GM21723 (cell line): ENCODE measurements around the gene CDKAL1.
"Not testable (repeated sequence)": the region's sequence is repeated elsewhere in the genome, so short reads cannot be mapped to it uniquely, and the experiment has no call there.

ENCODE experiments used
- ATAC-seq: cut with Tn5 transposase; IDR thresholded peaks from one replicate; pipeline ENCODE4 v1.9.1; 2021; ENCODE audit warnings: mild to moderate bottlenecking, moderate library complexity; ENCODE audit not compliant: unreplicated experiment

Gene CDKAL1

DNA sequence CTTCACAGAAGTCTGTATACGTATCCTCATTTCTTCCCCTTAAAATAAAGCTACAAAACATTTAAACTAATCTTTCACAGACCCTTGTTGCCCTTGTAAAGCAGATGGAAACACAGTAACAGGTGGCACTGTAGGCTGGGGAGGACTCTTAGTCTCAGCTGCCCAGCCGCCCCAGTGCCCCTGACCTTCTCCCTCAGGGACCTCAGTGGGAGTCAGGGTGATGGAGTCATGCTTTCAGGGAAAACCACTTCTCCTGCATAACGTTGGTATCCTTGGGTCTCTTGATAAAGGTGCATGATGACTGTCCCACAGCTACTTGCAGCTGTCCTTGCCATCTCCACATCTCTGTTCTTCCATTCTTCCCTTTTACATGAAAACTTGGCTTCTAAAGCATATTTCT lies 198.6 kb downstream of the CDKAL1 start:
- no peak for ATAC-seq

DNA sequence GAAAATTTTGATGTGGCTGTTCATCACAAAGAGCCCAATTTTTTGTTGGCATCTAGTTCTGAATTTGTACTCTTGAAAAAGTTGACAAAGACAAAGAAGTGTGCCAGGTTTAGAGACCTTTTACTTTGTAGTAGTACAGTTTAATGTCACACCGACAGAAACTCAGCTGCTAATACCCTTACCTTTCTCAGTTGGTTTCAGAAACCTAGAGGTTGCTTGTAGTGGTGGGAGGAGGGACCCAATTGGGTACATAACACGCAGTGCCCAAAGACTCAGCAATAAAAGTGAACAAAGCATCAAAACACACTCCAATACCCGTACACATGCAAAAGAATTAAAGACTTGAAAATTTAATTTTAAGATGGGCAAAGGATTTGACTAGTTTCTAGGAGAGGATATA lies 203.7 kb downstream of the CDKAL1 start:
- ATAC-seq: no peak

DNA sequence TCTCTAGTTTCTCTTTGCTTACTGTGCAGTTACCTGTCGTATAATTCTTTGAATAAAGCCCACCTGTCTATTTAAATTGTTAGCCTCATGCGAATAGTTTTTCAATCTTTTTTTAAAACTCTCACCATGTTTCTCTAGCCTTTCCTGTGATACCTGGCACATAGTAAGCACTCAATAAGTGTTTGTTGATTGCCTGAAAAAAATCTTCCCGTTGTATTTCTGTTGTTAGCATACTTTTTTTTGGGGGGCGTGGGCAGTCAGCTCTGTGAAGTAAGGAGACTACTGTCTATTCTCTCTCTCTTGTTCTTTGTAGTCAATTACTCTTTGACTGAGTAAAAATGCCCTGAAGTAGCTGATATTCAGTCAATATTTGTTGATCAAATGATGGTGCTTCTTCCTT lies 205.8 kb downstream of the CDKAL1 start:
- ATAC-seq: no peak

DNA sequence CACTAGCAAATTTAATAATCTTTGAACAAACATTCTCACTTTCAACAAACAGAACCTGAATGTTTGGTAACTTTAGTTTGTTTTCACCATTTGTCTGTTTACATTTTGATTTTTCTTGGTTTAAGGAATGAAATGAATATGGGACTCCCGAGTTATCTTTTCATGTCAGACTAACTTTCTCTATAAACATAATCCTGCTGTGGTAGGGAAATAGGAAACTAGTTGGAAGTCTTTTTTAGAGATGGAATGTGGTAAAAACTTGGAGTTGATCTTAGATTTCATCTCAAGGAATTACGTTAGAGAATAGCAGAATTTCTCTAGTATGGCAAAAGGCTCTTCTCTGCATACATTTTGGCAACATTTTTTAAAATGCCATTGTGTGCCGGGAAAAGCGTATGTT lies 206.5 kb downstream of the CDKAL1 start:
- ATAC-seq: no peak

- ATAC-seq: no peak
Measured at GRCh38 chr6:20741490-20741889, 207.2 kb downstream of the CDKAL1 start.

DNA sequence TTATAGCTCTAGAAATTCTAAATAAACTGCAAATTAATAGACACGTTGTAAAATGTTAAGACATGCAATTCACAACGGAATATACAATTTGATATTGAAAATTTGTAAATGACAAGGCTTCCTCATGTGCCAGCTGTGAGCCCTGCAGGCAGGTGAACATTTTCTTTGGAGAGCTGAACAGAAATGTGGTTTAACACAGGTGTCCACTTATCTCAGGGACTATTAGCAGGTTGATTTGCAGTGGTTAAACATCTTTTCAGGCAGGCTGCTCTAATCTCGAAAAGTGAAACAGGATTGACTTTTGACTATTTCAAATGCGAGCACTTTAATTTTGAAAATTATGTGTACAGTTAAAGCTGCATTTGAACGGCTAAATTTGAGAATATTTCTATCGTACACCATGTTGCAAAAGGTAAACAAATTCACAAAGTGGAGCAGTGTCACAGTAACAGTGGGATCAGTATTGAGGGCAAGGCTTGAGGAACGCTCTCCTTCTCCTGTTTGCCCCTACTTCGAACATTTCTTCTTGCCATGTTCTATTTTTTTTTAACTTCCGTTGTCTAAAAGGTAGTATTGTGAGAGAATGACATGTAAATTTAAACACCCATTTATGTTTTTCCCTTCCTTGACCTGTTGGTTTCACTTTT lies 210.8 kb downstream of the CDKAL1 start:
- no peak for ATAC-seq

- ATAC-seq: no peak
Measured at GRCh38 chr6:20746024-20746423, 211.8 kb downstream of the CDKAL1 start.

DNA sequence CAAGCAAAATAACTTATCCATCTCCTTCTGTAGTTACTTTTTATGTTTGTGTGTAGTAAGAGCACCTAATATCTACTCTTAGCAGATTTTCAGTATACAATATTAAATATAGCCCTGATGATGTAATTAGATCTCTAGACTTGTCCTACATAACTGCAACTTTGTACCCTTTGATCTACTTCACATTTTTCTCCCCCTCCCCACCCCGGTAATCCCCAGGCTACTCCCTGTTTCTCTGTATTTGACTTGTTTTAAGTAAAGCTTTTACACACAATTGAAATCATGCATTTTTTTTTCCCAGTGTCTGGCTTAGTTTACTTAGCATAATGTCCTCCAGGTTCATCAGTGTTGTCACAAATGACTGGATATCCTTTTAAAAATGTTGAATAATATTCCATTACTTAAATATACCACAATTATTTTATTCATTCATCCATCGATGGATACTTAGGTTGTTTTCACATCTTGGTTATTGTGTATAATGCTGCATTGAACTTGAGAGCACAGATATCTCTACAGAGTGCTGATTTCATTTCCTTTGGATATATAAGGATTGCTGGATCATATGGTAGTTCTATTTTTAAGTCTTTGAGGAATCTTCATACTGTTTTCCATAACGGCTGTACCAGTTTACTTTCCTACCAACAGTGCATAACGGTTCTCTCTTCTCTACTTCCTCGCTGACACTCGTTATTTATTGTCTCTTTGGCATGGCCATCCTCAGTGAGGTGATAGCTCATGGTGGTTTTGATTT lies 212.7 kb downstream of the CDKAL1 start:
- ATAC-seq: no peak

DNA sequence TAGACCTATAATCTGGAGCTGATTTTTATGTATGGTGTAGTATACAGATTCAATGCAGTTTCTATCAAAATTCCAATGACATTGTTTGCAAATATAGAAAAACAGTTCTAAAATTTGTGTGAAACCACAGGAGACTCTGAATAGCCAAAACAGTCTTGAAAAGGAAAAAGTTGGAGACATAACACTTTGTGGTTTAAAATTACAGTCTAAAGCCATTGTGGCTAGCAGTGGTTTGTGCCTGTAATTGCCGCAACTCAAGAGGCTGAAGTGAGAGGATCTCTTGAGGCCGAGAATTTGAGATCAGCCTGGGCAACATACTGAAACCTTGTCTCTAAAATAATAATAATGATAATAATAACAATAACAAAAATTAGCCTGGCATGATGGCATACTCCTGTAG lies 213.7 kb downstream of the CDKAL1 start:
- no peak for ATAC-seq

DNA sequence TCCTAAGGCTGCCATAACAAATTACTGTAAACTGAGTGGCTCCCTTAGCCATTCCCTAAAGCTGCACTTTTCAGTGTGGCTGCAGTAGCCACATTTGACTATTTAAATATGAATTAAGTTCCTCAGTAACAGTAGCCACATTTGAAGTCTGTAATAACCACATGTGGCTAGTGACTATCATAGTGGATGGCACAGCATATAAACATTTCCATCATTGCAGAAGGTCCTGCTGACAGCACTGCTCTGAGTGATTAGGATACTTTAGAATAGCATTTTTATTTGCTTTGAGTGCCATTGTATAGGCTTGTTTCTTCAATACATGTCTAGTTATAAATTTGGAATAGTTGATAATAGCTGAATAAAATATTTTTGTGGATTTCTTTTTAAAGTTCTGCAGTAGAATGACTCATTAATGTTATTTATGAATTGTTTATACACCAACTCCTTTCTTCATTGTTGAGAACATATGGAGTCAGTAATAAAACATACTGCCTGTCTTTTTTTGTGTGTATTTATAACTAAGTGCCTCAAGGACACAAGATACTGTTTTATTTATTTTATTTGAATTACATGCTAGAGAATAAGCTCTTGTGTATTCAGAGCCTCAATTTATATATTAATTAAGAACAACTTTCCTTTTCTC lies 217.2 kb downstream of the CDKAL1 start:
- no peak for ATAC-seq

DNA sequence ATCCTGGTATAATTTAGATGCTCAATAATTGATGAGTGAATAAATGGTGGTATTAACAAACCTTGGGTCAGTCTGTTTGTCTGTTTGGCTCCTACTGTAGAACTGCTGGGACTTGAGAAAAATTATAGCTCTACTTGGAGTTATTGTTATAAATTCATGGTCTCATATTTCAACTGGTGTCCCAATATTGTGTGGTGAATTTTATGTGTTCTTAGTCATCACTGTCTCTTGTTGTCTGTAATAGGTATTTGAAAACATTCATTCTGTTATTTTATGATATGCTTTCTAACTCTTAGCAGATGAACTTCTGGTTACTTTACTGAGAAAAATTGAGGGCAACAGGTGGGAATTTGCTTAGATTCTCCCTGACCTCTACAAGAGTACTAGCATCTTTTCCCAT lies 221.4 kb downstream of the CDKAL1 start:
- ATAC-seq: no peak

- ATAC-seq: not testable (repeated sequence)
Measured at GRCh38 chr6:20756584-20757147, 222.4 kb downstream of the CDKAL1 start.

DNA sequence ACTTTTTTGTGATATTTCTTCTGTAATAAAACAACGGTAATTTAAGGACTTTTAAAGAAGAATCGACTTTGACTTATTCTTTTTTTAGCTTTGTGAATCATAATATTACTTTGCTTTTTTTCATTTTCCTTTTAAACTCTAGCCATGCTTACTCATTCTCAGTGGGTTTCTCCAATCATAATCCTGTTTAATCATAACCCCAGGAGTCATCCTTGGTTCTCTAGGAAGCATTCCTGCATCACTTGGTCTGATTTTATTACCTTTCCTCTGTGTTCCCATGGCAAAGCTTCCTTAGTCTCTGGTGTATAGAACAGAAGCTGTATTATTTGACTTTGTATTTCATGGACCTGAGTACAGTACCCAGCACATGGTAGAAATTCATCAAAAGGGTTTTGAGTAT lies 223.5 kb downstream of the CDKAL1 start:
- ATAC-seq: no peak

- no peak for ATAC-seq
Measured at GRCh38 chr6:20763296-20763695, 229.0 kb downstream of the CDKAL1 start.

- no peak for ATAC-seq
Measured at GRCh38 chr6:20769631-20770030, 235.4 kb downstream of the CDKAL1 start.

GRCh38 chr6:20770773-20771172 lies 236.5 kb downstream of the CDKAL1 start:
- ATAC-seq: no peak

GRCh38 chr6:20771409-20771808 lies 237.2 kb downstream of the CDKAL1 start:
- ATAC-seq: no peak

- no peak for ATAC-seq
Measured at GRCh38 chr6:20773822-20774221, 239.6 kb downstream of the CDKAL1 start.

DNA sequence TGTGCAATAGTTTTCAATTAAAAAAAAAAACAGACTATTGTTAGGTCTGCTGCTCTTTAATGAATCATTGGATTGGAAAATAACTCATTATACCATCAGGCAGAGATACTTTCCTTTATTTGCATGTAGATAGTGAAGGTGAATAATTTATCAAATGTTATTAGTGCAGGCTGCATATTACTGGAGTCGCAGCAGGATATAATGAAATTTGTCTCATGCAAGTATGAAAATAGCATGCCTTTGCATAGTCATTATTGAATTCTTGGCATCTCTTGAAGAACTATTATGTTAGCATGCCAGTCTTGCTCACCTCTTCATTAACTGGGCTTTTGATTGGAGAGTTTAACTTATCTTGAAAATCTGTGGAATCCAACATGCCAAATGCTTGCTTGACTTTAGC lies 241.7 kb downstream of the CDKAL1 start:
- no peak for ATAC-seq

GRCh38 chr6:20777801-20778200 lies 243.5 kb downstream of the CDKAL1 start:
- ATAC-seq: no peak

DNA sequence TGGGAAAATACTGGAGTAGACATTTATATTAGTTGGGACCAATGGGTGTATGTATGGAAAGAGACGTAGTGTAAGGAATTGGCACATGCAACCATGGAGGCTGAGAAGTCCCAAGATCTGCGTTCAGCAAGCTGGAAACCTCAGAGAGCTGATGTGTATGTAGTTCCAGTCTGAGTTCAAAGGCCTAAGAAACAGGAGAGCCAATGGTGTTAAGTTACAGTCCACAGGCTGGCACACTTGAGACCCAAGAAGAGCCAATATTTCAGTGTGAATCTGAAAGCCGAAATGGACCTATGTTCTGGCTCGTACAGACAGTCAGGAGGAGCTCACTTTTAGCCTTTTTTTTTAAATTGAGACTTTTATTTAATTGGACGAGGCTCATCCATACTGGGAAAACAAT lies 244.2 kb downstream of the CDKAL1 start:
- no peak for ATAC-seq

- ATAC-seq: no peak
Measured at GRCh38 chr6:20778912-20779311, 244.7 kb downstream of the CDKAL1 start.
